Suprapubic skin (tissue), 4 donors: ENCODE results near the gene CLEC12A.

Experiments used
- EP300 ChIP-seq: sonication (generic); formaldehyde crosslinking; IDR thresholded peaks from one replicate; pipeline ENCODE4 v1.6.1; 2017; ENCODE audit warnings: antibody characterized with exemption
- POLR2A ChIP-seq, 2 donors: fragments of 450-650 bp; IDR thresholded peaks; one replicate each; pipeline ENCODE4 v1.6.1; 2017; ENCODE audit warnings: antibody characterized with exemption in 2 of 2, mild to moderate bottlenecking in 2 of 2, moderate library complexity in 2 of 2
- POLR2AphosphoS5 ChIP-seq, 3 donors: sonication (generic); formaldehyde crosslinking; IDR thresholded peaks; one replicate each; pipeline ENCODE4 v1.6.1; 2017; ENCODE audit warnings: antibody characterized with exemption in 3 of 3
- TF ChIP-seq, protein P1 (sequence below), 2 donors: fragments of 200-600 bp in 1 of 2; fragments of 450-650 bp in 1 of 2; sonication (generic) in 1 of 2; IDR thresholded peaks; one replicate each; pipeline ENCODE4 v1.5.1; 2016 to 2019; ENCODE audit warnings: antibody characterized with exemption in 2 of 2, mild to moderate bottlenecking in 1 of 2, moderate library complexity in 1 of 2

DNA sequence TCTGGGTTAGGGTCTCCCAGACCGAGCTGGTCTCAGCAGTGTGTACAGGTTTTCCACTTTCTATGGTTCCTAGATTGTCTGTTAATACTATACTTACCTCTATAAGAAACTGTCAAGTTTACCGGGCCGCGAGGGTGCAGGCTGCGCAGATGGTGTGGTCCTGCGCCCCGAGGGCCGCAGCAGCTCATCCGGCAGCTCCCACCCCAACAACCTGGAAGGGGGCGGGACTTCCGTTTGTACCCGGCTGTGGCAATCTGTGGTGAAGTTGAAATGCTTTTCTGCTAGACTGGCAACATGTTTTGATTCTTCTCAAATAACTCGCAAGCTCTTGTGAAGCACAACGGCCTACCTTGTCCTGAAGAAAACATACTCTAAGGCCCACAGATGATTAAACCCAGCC is 59.2 kb downstream of the CLEC12A start, which contains the start of gene CLEC9A:
- TF ChIP-seq, protein P1, sequence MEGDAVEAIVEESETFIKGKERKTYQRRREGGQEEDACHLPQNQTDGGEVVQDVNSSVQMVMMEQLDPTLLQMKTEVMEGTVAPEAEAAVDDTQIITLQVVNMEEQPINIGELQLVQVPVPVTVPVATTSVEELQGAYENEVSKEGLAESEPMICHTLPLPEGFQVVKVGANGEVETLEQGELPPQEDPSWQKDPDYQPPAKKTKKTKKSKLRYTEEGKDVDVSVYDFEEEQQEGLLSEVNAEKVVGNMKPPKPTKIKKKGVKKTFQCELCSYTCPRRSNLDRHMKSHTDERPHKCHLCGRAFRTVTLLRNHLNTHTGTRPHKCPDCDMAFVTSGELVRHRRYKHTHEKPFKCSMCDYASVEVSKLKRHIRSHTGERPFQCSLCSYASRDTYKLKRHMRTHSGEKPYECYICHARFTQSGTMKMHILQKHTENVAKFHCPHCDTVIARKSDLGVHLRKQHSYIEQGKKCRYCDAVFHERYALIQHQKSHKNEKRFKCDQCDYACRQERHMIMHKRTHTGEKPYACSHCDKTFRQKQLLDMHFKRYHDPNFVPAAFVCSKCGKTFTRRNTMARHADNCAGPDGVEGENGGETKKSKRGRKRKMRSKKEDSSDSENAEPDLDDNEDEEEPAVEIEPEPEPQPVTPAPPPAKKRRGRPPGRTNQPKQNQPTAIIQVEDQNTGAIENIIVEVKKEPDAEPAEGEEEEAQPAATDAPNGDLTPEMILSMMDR (IDR thresholded peaks at IDR 0.05): no peak
- TF ChIP-seq POLR2A (IDR thresholded peaks at IDR 0.05) (no peak), EP300 (no peak), POLR2AphosphoS5 (IDR thresholded peaks at IDR 0.05) (no peak)
